Psoas muscle (tissue), 8 donors: ENCODE data around the gene STUM. TPM values are rescaled to one million over a fixed set of nuclear protein-coding genes. Genes with fewer than 3 reads are reported as not detected.

ENCODE experiments used
- ATAC-seq, 4 donors: fragments of 200-7000 bp; cut with Tn5 transposase; one replicate each; pipeline ENCODE4 v1.9.1; 2020; ENCODE audit warnings: moderate library complexity in 3 of 4, mild to moderate bottlenecking in 2 of 4
- DNase-seq, 2 donors: peaks; one replicate each; pipeline ENCODE4 v3.0.0-alpha.2; 2020
- H3K27ac ChIP-seq: fragments of 200-600 bp; one replicate; pipeline ENCODE4 v1.8.0; 2022
- H3K27me3 ChIP-seq, 3 donors: fragments of 200-600 bp in 1 of 3; one replicate each; pipeline versions ENCODE4 v1.6.1 to v1.8.0; 2013 to 2022; ENCODE audit warnings: low read length in 2 of 3, mild to moderate bottlenecking in 2 of 3, moderate library complexity in 1 of 3; ENCODE audit not compliant: insufficient read depth in 3 of 3
- H3K36me3 ChIP-seq, 2 donors: fragments of 200-600 bp in 1 of 2; one replicate each; pipeline versions ENCODE4 v1.6.1 to v1.8.0; 2013 to 2022; ENCODE audit warnings: low read depth in 1 of 2, mild to moderate bottlenecking in 1 of 2, moderate library complexity in 1 of 2; ENCODE audit not compliant: insufficient read depth in 1 of 2
- H3K4me1 ChIP-seq: fragments of 200-600 bp; one replicate; pipeline ENCODE4 v1.8.0; 2022
- H3K4me3 ChIP-seq: fragments of 200-600 bp; one replicate; pipeline ENCODE4 v1.8.0; 2022; ENCODE audit warnings: mild to moderate bottlenecking
- H3K9me3 ChIP-seq: fragments of 200-600 bp; one replicate; pipeline ENCODE4 v1.8.0; 2022
- CTCF ChIP-seq: fragments of 200-600 bp; IDR thresholded peaks from one replicate; pipeline ENCODE4 v1.8.0; 2022; ENCODE audit warnings: antibody characterized with exemption
- WGBS, 3 donors: extraction: QIAGEN DNeasy Blood & Tissue Kit; methylation state at CpG; one replicate each; pipeline versions ENCODE4 v1.1.6 to v1.1.7; 2013; 5-methylcytosine and 5-hydroxymethylcytosine counted together
- intact Hi-C, 2 donors: fragments of 100-400 bp; cut with DNase I; formaldehyde crosslinking; loops; one replicate each; pipeline versions ENCODE4 v1.11.0 to v1.14.2; 2022
- polyA plus RNA-seq, 3 donors: library from polyadenylated mRNA; stranded (reverse); fragments of 200-250 nt; gene quantifications; one replicate each; pipeline ENCODE4 v1.2.3, GENCODE V29; 2013
- total RNA-seq, 4 donors: library from RNA; stranded (reverse); fragmentation: NEBNext Ultra II Directional in 2 of 4; extraction: Animal tissue kit (Norgen Biotek cat#: 25700) in 2 of 4; gene quantifications; one replicate each; pipeline versions ENCODE4 v1.2.1 to v1.2.4, GENCODE V29; 2021 to 2023
- donor health status: healthy with polysubstance abuse.
- donor health status: DM: no; HTN: no; CAD: no; lungs with moderate emphysema.
- donor health status: Bipolar disorder and iron deficiency.
- donor health status: healthy.
- donor health status: DM: yes; HTN: yes; CAD: no.
- donor health status: DM: no; HTN: no; CAD: no.
- donor health status: DM: no; HTN: no; CAD: no.
- donor health status: DM: yes; HTN: yes; CAD: no.

Gene STUM
- total and polyA plus RNA-seq, 7 donors: 0.34 to 1.5 (median 0.96) TPM

GRCh38 chr1:226653311-226653921 is 104.9 kb downstream of the STUM start:
- peaks cover 38% of the 10 kb centered on the region for H3K4me1 ChIP-seq
- TF ChIP-seq CTCF: no peak
- no peaks in the 10 kb centered on the region for H3K9me3 ChIP-seq
- ATAC-seq (no peak), DNase-seq (peak; percentile 9 to 36)
- no peaks in the 10 kb centered on the region for H3K27me3 ChIP-seq
- 76 to 84% (median 81%) methylated on average over 11 of the region's 11 CpGs for WGBS, 3 donors
- H3K36me3 ChIP-seq: peaks cover 0 to 4% of the 10 kb centered on the region in 2 donors
- intact Hi-C loops: loop anchor here in 1 of 2 donors (5.0 kb wide), 1 partner anchor 34 kb away; no protein-coding TSS in a partner anchor
- no peak overlapping the region for H3K4me3 ChIP-seq
- H3K27ac ChIP-seq: peak overlapping the region; percentile 38

- H3K27ac ChIP-seq: peak overlapping the region; percentile 38
These were observed 105.6 kb downstream of the STUM start for GRCh38 chr1:226654046-226654667.

GRCh38 chr1:226654668-226655055 is 106.1 kb downstream of the STUM start:
- no peaks in the 10 kb centered on the region for H3K9me3 ChIP-seq
- peaks cover 49% of the 10 kb centered on the region for H3K4me1 ChIP-seq
- H3K27ac ChIP-seq: peak overlapping the region; percentile 38
- 62 to 72% (median 63%) methylated on average over 8 of the region's 8 CpGs for WGBS, 3 donors
- H3K27me3 ChIP-seq: no peaks in the 10 kb centered on the region
- H3K4me3 ChIP-seq: no peak overlapping the region
- TF ChIP-seq CTCF: no peak
- no peaks in the 10 kb centered on the region for H3K36me3 ChIP-seq
- peak; percentile 10 to 40 for DNase-seq
- no peak for ATAC-seq
- intact Hi-C loops: loop anchor here in 1 of 2 donors (5.0 kb wide), 1 partner anchor 33 kb away; no protein-coding TSS in a partner anchor

More at GRCh38 chr1:226654046-226654667, 105.6 kb downstream of the STUM start:
- no peak overlapping the region for H3K4me3 ChIP-seq
- 60 to 66% (median 65%) methylated on average over 8 of the region's 8 CpGs for WGBS, 3 donors
- intact Hi-C loops: loop anchor here in 1 of 2 donors (5.0 kb wide), 1 partner anchor 33 kb away; no protein-coding TSS in a partner anchor
- H3K36me3 ChIP-seq: no peaks in the 10 kb centered on the region
- no peak for ATAC-seq
- TF ChIP-seq CTCF: no peak
- H3K9me3 ChIP-seq: no peaks in the 10 kb centered on the region
- peaks cover 45% of the 10 kb centered on the region for H3K4me1 ChIP-seq
- no peaks in the 10 kb centered on the region for H3K27me3 ChIP-seq
- DNase-seq: peak; percentile 5 to 52

- Histone ChIP-seq H3K4me1 (peaks cover 58% of the 10 kb centered on the region), H3K9me3 (no peaks in the 10 kb centered on the region), H3K4me3 (no peak overlapping the region), H3K27me3 (no peaks in the 10 kb centered on the region), H3K36me3 (no peaks in the 10 kb centered on the region), H3K27ac (peak overlapping the region; percentile 77)
- no peak for TF ChIP-seq CTCF
- 67 to 79% (median 79%) methylated on average over 12 of the region's 12 CpGs for WGBS, 3 donors
- intact Hi-C loops: no loop called here
- DNase-seq (peak; percentile 19 to 54), ATAC-seq (no peak)
These were observed 106.9 kb downstream of the STUM start for GRCh38 chr1:226655251-226656163.
